ENCODE data around the gene MED25.

Gene MED25

GRCh38 chr19:49799271-49799797, 18.8 kb upstream of the MED25 start:
- no peak for DNase-seq (ENCODE audit: low read depth)

DNA sequence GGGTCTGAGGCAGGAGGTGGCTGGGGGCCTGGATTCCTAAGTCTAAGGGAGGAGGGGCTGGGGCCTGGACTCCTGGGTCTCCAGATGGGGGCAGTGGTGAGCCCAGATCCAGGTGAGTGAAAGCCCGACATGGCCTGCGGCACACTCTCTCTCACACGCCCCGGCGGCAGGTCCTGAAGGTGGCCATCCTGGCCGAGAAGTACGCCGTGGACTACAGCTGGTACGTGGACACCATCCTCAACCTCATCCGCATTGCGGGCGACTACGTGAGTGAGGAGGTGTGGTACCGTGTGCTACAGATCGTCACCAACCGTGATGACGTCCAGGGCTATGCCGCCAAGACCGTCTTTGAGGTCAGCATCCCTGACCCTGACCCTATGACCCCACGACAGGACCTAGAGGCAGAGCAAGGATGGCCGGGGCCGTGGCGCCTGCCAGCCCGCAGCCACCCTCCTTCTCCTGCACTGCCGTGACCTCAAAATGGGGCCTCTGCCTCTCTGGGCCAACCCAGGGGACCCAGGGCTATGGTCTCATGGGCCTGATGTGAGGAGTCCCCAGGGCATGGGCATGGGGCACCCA, 18.2 kb upstream of the MED25 start:
- no peak for DNase-seq (ENCODE audit: low read depth)

GRCh38 chr19:49800771-49801170, 17.3 kb upstream of the MED25 start:
- DNase-seq (ENCODE audit: low read depth) = no peak

DNA sequence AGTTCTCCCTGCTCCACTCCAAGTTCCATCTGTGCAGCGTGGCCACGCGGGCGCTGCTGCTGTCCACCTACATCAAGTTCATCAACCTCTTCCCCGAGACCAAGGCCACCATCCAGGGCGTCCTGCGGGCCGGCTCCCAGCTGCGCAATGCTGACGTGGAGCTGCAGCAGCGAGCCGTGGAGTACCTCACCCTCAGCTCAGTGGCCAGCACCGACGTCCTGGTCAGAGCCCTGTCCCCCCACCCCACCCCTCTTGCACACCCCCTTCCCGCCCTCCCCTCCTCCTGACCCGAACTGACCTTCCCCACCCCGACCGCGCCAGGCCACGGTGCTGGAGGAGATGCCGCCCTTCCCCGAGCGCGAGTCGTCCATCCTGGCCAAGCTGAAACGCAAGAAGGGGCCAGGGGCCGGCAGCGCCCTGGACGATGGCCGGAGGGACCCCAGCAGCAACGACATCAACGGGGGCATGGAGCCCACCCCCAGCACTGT, 16.6 kb upstream of the MED25 start:
- no peak for DNase-seq (ENCODE audit: low read depth)

GRCh38 chr19:49801966-49802661, 16.0 kb upstream of the MED25 start:
- peak; percentile 91 for DNase-seq (ENCODE audit: low read depth)

- no peak for DNase-seq (ENCODE audit: low read depth)
Observed at GRCh38 chr19:49802836-49803528, 15.1 kb upstream of the MED25 start.

DNA sequence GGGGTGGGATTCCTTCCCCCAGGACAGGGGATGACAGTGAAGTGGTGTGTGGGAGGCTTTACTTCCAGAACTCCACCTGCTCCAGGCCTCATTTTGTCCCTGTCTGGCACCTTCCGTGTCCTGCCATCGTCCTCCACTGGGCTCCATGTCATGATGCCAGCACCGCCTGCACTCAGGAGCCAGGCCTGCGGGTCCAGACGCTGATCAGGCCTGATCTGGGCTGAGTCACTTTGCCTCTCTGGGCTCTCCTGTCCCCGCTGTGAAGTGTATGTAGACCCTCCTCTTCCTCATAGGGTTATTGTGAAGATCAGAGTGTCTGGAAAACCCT, 14.6 kb upstream of the MED25 start:
- DNase-seq (ENCODE audit: low read depth) = no peak

DNA sequence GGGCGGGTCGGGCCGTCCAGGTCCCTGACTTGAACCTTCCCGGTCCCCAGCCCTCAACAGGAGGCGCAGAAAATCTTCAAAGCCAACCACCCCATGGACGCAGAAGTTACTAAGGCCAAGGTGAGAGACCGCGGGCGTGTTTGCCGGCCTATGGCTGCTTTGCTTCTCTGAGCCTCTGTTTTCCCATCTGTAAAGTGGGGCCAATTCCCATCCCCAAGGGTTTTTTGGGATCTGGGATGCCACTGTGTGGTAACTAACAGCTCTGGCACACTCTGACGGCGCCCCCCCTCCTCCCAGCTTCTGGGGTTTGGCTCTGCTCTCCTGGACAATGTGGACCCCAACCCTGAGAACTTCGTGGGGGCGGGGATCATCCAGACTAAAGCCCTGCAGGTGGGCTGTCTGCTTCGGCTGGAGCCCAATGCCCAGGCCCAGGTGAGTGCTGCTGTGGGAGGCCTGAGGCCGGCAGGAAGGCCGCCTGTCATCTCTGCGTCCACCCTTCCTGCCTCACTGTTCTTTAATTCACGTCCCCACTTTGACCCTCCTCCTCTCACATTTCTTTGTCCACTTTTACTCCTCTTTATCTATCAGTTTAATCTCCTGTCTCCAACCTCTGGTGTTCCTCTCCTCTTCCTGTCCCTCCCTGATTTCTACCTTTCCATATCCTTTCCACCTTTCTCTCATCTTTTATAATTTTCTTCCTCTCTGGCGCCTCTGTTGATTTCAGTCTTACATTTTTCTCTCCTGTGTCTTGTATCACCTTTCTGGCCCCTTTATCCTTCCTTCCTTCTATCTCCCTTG, 12.1 kb upstream of the MED25 start:
- no peak for DNase-seq (ENCODE audit: low read depth)

DNA sequence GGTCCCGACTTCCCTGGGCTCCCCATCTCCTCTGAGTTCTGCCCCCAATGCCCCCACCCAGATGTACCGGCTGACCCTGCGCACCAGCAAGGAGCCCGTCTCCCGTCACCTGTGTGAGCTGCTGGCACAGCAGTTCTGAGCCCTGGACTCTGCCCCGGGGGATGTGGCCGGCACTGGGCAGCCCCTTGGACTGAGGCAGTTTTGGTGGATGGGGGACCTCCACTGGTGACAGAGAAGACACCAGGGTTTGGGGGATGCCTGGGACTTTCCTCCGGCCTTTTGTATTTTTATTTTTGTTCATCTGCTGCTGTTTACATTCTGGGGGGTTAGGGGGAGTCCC, 11.5 kb upstream of the MED25 start:
- no peak for DNase-seq (ENCODE audit: low read depth)

DNA sequence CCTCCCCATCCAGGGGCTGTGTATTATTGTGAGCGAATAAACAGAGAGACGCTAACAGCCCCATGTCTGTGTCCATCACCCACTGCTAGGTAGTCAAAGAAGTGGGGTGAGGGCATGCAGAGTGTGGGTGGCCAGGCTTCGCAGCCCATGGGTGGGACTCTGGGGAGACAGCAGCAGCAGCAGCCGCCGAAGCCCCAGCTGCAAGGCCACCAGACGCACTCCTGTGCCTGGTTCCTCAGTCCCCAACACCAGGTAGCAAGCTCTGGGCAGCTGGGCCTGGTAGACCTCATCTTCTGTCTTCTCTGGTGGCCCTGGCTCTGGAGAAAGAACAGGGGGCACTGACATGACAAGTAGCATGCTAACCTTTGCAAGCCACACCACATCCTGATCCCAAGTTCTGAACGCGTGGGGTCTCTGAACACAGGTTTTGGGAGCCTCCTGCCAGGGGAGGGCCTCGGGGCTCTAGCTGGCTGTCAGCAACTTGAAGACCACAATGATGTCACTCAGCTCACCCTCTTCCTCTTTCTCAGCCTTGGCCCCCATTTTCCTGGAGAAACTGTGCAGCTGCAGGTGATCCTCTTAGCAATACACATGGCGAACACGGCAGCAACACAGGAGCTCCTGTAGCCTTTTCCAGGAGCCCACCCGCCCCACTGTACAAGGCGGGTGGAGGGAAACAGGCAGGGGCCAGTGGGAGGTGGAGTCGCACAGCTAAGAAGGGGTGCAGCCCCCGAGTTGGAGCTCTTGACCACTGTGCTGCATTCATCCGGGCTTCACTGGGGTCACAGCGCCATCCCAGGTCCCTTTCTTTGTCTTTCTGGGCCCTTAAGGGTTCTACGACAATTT, 10.8 kb upstream of the MED25 start:
- no peak for DNase-seq (ENCODE audit: low read depth)

GRCh38 chr19:49807904-49808675, 10.0 kb upstream of the MED25 start:
- no peak for DNase-seq (ENCODE audit: low read depth)

GRCh38 chr19:49808711-49809159, 9.4 kb upstream of the MED25 start:
- DNase-seq (ENCODE audit: low read depth) = peak; percentile 86

GRCh38 chr19:49809160-49809940, 8.7 kb upstream of the MED25 start:
- peak; percentile 58 for DNase-seq (ENCODE audit: low read depth)

GRCh38 chr19:49809941-49810389, 8.1 kb upstream of the MED25 start:
- DNase-seq (ENCODE audit: low read depth) = no peak

DNA sequence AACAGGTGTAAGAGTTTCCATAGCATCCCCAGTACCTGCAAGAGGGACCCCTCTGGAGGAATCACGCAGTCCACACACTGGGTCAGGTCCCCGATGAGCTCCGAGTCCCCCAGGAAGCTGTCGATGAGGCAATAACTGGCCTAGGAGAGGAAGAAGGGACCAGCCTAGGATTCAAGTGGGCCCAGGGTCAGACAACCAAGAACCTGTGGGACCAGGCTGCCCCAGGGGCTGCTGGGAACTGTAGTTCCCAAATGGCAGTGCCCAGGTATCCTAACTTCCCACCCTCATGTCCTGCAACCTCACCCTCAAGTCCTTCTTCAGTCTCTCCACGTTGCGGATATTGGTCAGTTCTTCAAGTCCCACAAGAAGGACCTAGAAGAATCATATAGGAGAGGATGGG, 6.8 kb upstream of the MED25 start:
- no peak for DNase-seq (ENCODE audit: low read depth)

GRCh38 chr19:49812452-49812996, 5.6 kb upstream of the MED25 start:
- DNase-seq (ENCODE audit: low read depth) = no peak

- peak; percentile 99 for DNase-seq (ENCODE audit: low read depth)
Observed at GRCh38 chr19:49812997-49813861, 4.9 kb upstream of the MED25 start, which contains the start of gene FUZ. TSS of gene FUZ (minus strand) at chr19:49813292. CDS start at chr19:49813106, 186 bp downstream.

DNA sequence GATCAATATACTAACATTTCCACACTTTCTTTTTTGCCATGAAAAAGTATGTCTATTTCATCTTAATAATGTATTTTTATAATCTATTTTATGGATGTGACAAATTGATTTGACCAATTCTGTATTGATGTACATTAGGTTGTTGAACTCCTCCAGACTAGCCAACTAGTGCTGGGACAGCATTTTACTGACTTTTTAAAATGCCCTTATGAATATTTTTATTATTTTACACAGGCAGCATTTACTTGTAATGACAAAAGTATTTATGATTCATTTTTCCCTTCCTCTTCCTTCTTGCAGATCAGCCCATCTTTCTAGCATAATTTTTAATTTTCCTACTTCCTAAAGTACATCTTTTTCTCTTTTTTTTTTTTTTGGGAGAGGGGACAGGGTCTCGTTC, 4.1 kb upstream of the MED25 start:
- DNase-seq (ENCODE audit: low read depth) = no peak
